OCI-LY1 (cell line): ENCODE measurements around the gene UNC119B.

Experiments
- H2AFZ ChIP-seq: fragments of 200-600 bp; sonication (generic), shearing (Covaris generic); 2 replicates; pipeline ENCODE4 v1.6.0; 2014; ENCODE audit warnings: antibody characterized with exemption, mild to moderate bottlenecking, low read length
- H3F3A ChIP-seq: fragments of 200-600 bp; sonication (generic), shearing (Covaris generic); 2 replicates; pipeline ENCODE4 v1.6.0; 2014; ENCODE audit warnings: mild to moderate bottlenecking, antibody characterized with exemption, low read length, moderate library complexity; ENCODE audit not compliant: insufficient read depth
- H3K27ac ChIP-seq: fragments of 200-600 bp; sonication (generic); 2 replicates; pipeline ENCODE4 v1.5.1; 2014; ENCODE audit warnings: low read length, mixed run types, mild to moderate bottlenecking, low read depth; ENCODE audit not compliant: poor library complexity, severe bottlenecking
- H3K27me3 ChIP-seq: fragments of 200-600 bp; sonication (generic); 2 replicates; pipeline ENCODE4 v1.6.0; 2014; ENCODE audit warnings: antibody characterized with exemption, mild to moderate bottlenecking, low read length, moderate library complexity; ENCODE audit not compliant: insufficient read depth
- H3K36me3 ChIP-seq: fragments of 200-600 bp; sonication (generic); 2 replicates; pipeline ENCODE4 v1.6.1; 2014; ENCODE audit warnings: mild to moderate bottlenecking, antibody characterized with exemption, low read length, moderate library complexity, mixed read lengths; ENCODE audit not compliant: insufficient read depth
- H3K4me1 ChIP-seq: fragments of 200-600 bp; sonication (generic); 2 replicates; pipeline ENCODE4 v1.5.1; 2014; ENCODE audit warnings: mild to moderate bottlenecking, low read length, moderate library complexity; ENCODE audit not compliant: insufficient read depth, severe bottlenecking
- H3K4me2 ChIP-seq: fragments of 200-600 bp; sonication (generic), shearing (Covaris generic); 2 replicates; pipeline ENCODE4 v1.6.1; 2014; ENCODE audit warnings: low read length
- H3K4me3 ChIP-seq: fragments of 200-600 bp; sonication (generic); 2 replicates; pipeline ENCODE4 v1.5.1; 2014; ENCODE audit warnings: low read length, low read depth, mild to moderate bottlenecking, mixed read lengths; ENCODE audit not compliant: poor library complexity, severe bottlenecking
- H3K79me2 ChIP-seq: fragments of 200-600 bp; shearing (Covaris generic); 2 replicates; pipeline ENCODE4 v1.6.1; 2016; ENCODE audit warnings: mixed run types, low read length, mixed read lengths; ENCODE audit not compliant: insufficient read depth
- H3K9ac ChIP-seq: fragments of 200-600 bp; sonication (generic), shearing (Covaris generic); 2 replicates; pipeline ENCODE4 v1.6.1; 2014; ENCODE audit warnings: mild to moderate bottlenecking, low read length, mixed read lengths
- H3K9me2 ChIP-seq: fragments of 200-600 bp; sonication (generic), shearing (Covaris generic); 2 replicates; pipeline ENCODE4 v1.6.1; 2014; ENCODE audit warnings: low read depth, mild to moderate bottlenecking, low read length, mixed read lengths
- H3K9me3 ChIP-seq: fragments of 200-600 bp; shearing (Covaris generic); 2 replicates; pipeline ENCODE4 v1.6.1; 2014; ENCODE audit warnings: low read length, mixed read lengths
- H4K20me1 ChIP-seq: fragments of 200-600 bp; sonication (generic), shearing (Covaris generic); 2 replicates; pipeline ENCODE4 v1.6.0; 2016; ENCODE audit warnings: mild to moderate bottlenecking, low read length; ENCODE audit not compliant: insufficient read depth
- CTCF ChIP-seq: fragments of 200-600 bp; sonication (generic), shearing (Covaris generic); IDR thresholded peaks from 2 replicates; pipeline ENCODE4 v1.5.1; 2017; ENCODE audit warnings: mild to moderate bottlenecking, antibody characterized with exemption, low read length, moderate library complexity, mixed read lengths
- EZH2 ChIP-seq: fragments of 200-600 bp; sonication (generic), shearing (Covaris generic); IDR thresholded peaks from 2 replicates; pipeline ENCODE4 v1.8.0; 2017; ENCODE audit warnings: borderline replicate concordance, mixed run types, mild to moderate bottlenecking, antibody characterized with exemption, low read length, moderate library complexity, mixed read lengths

UNC119B gene

GRCh38 chr12:120724720-120725119 lies 14.5 kb downstream of the UNC119B start:
- no peak overlapping the region for H3K27ac ChIP-seq

GRCh38 chr12:120725151-120725658 lies 14.9 kb downstream of the UNC119B start:
- H3K9me2 ChIP-seq = no peaks in the 10 kb centered on the region
- H3K9ac ChIP-seq = peak overlapping the region; percentile 41; the same call in 1 of the 2 replicates
- TF ChIP-seq EZH2 (no peak), CTCF (no peak)
- H3K36me3 ChIP-seq = peaks cover 51% of the 10 kb centered on the region
- H3K27ac ChIP-seq = no peak overlapping the region
- H2AFZ ChIP-seq = no peak overlapping the region
- H3K4me1 ChIP-seq = peaks cover 33% of the 10 kb centered on the region
- H4K20me1 ChIP-seq = no peaks in the 10 kb centered on the region
- H3K27me3 ChIP-seq = no peaks in the 10 kb centered on the region
- no peaks in the 10 kb centered on the region for H3K79me2 ChIP-seq
- H3K9me3 ChIP-seq = no peaks in the 10 kb centered on the region
- no peaks in the 10 kb centered on the region for H3F3A ChIP-seq
- H3K4me3 ChIP-seq = peak overlapping the region; percentile 82
- H3K4me2 ChIP-seq = peak overlapping the region; percentile 100

More at GRCh38 chr12:120724720-120725119, 14.5 kb downstream of the UNC119B start:
- Histone ChIP-seq H3K4me1 (peaks cover 33% of the 10 kb centered on the region), H3K4me3 (no peak overlapping the region), H2AFZ (no peak overlapping the region), H3K36me3 (peaks cover 52% of the 10 kb centered on the region), H3K27me3 (no peaks in the 10 kb centered on the region), H3K9me3 (no peaks in the 10 kb centered on the region), H3K79me2 (no peaks in the 10 kb centered on the region), H4K20me1 (no peaks in the 10 kb centered on the region), H3K9me2 (no peaks in the 10 kb centered on the region), H3K9ac (no peak overlapping the region), H3F3A (no peaks in the 10 kb centered on the region), H3K4me2 (peak overlapping the region; percentile 100; the same call in 1 of the 2 replicates)
- TF ChIP-seq EZH2 (no peak), CTCF (no peak)

- Histone ChIP-seq H4K20me1 (no peaks in the 10 kb centered on the region), H3F3A (no peaks in the 10 kb centered on the region), H3K9me3 (no peaks in the 10 kb centered on the region), H3K27ac (no peak within 1 kb of the TSS), H3K79me2 (no peaks in the 10 kb centered on the region), H2AFZ (peak within 1 kb of the TSS; percentile 85), H3K4me3 (peak within 1 kb of the TSS; percentile 82), H3K4me2 (peak within 1 kb of the TSS; percentile 100), H3K36me3 (peaks cover 51% of the 10 kb centered on the region), H3K27me3 (no peaks in the 10 kb centered on the region), H3K4me1 (peaks cover 32% of the 10 kb centered on the region), H3K9me2 (no peaks in the 10 kb centered on the region), H3K9ac (peak within 1 kb of the TSS; percentile 85)
- no peak for TF ChIP-seq CTCF
- no peak for TF ChIP-seq EZH2
Measured at GRCh38 chr12:120725659-120726509, 15.6 kb downstream of the UNC119B start, which contains the start of gene ACADS. Gene ACADS (plus strand): TSS chr12:120725826. CDS start chr12:120725886, 60 bp downstream.
